Choroid plexus epithelial cell (primary cell): Measurements from ENCODE around the gene CEND1.

ENCODE experiments used
- DNase-seq: peaks from one replicate; pipeline ENCODE4 v3.0.0-alpha.2; 2010; ENCODE audit warnings: low read depth
- H3K4me3 ChIP-seq: 2 replicates; pipeline ENCODE4 v1.5.1; 2011; ENCODE audit warnings: low read depth, mild to moderate bottlenecking, control low read depth, low read length, moderate library complexity
- CTCF ChIP-seq: conservative IDR thresholded peaks from 2 replicates; pipeline ENCODE4 v1.5.1; 2011; ENCODE audit warnings: low read depth, mild to moderate bottlenecking, control low read depth, inconsistent platforms, low read length, moderate library complexity

Gene CEND1

GRCh38 chr11:831118-831864 lies 41.4 kb upstream of the CEND1 start:
- no peak overlapping the region for H3K4me3 ChIP-seq
- no peak for TF ChIP-seq CTCF
- DNase-seq: peak; percentile 60

- peak overlapping the region; percentile 52 for H3K4me3 ChIP-seq
- peak; percentile 78 for DNase-seq
- TF ChIP-seq CTCF: no peak
These were observed 40.6 kb upstream of the CEND1 start for GRCh38 chr11:830295-831117.

GRCh38 chr11:829847-830294 lies 40.0 kb upstream of the CEND1 start:
- TF ChIP-seq CTCF: no peak
- no peak for DNase-seq
- peak overlapping the region; percentile 52 for H3K4me3 ChIP-seq

- H3K4me3 ChIP-seq: peak overlapping the region; percentile 52
- no peak for DNase-seq
- no peak for TF ChIP-seq CTCF
These were observed 39.4 kb upstream of the CEND1 start for GRCh38 chr11:829176-829846.

- peak overlapping the region; percentile 52 for H3K4me3 ChIP-seq
- no peak for TF ChIP-seq CTCF
- DNase-seq: no peak
These were observed 38.8 kb upstream of the CEND1 start for GRCh38 chr11:828506-829175.

GRCh38 chr11:827897-828192 lies 38.0 kb upstream of the CEND1 start, which contains the start of gene CRACR2B:
TSS of gene CRACR2B (plus strand) at chr11:827919. CDS start at chr11:828608, 689 bp downstream.
- H3K4me3 ChIP-seq: peak within 1 kb of the TSS; percentile 34
- no peak for DNase-seq
- TF ChIP-seq CTCF: no peak
